ENCODE measurements around the gene SORL1. TPM values are rescaled to one million over a fixed set of nuclear protein-coding genes. Genes with fewer than 3 reads are reported as not detected.
A peak's percentile ranks its signal among the peaks of the same experiment; 100 is the strongest.

The SORL1 gene
- total RNA-seq, 1 experiment from 2014 or later, result 68.3 TPM

- Histone ChIP-seq H2BK20ac (ENCODE audit: low read depth, low read length, poor library complexity, severe bottlenecking) (no peak overlapping the region), H2BK120ac (ENCODE audit: low read depth, low read length, poor library complexity, severe bottlenecking) (no peak overlapping the region), H3K4me2 (ENCODE audit: insufficient read depth, insufficient read length, low read length) (peak overlapping the region; percentile 53), H4K8ac (replicated peaks; ENCODE audit: insufficient read length, low read depth, low read length) (no peak overlapping the region), H3K9ac (ENCODE audit: extremely low read depth, insufficient read length, low read length) (peak overlapping the region; percentile 2), H3K14ac (ENCODE audit: insufficient read depth, low read length) (no peak overlapping the region), H3K9me3 (ENCODE audit: control insufficient read depth, low read depth, low read length) (no peaks in the 10 kb centered on the region), H3K4ac (ENCODE audit: low read depth, low read length) (no peak overlapping the region), H2BK5ac (ENCODE audit: insufficient read length, low read length) (no peak overlapping the region), H2AK5ac (ENCODE audit: insufficient read length, low read length) (no peak overlapping the region), H3K27me3 (ENCODE audit: insufficient read depth, low read length) (no peaks in the 10 kb centered on the region), H2AFZ (ENCODE audit: low read length) (peak overlapping the region; percentile 6), H4K20me1 (ENCODE audit: control insufficient read depth, insufficient read depth, insufficient read length) (no peaks in the 10 kb centered on the region), H3T11ph (ENCODE audit: low read length) (no peak overlapping the region), H4K5ac (ENCODE audit: insufficient read length, low read depth, low read length) (no peak overlapping the region), H3K27ac (ENCODE audit: insufficient read length, low read depth, low read length) (no peak overlapping the region), H2BK12ac (ENCODE audit: insufficient read length, low read depth, low read length) (no peak overlapping the region), H3K79me1 (ENCODE audit: insufficient read depth, low read depth, low read length, poor library complexity, severe bottlenecking) (no peaks in the 10 kb centered on the region), H3K4me1 (ENCODE audit: insufficient read depth, low read length) (peaks cover 5% of the 10 kb centered on the region; the same call in 1 of the 2 replicates), H4K91ac (ENCODE audit: insufficient read length, low read depth, low read length) (no peak overlapping the region), H3K23me2 (ENCODE audit: insufficient read length, low read depth, low read length, poor library complexity, severe bottlenecking) (peaks cover 5% of the 10 kb centered on the region), H2BK15ac (ENCODE audit: low read depth, low read length) (no peak overlapping the region), H3K56ac (ENCODE audit: insufficient read length, low read depth, low read length) (no peak overlapping the region), H3K18ac (ENCODE audit: insufficient read length, low read depth, low read length) (no peak overlapping the region), H3K23ac (ENCODE audit: insufficient read length, low read depth, low read length) (no peak overlapping the region), H3K79me2 (ENCODE audit: insufficient read depth, low read length) (no peaks in the 10 kb centered on the region; the same call in 1 of the 2 replicates)
- TF ChIP-seq, protein P1, sequence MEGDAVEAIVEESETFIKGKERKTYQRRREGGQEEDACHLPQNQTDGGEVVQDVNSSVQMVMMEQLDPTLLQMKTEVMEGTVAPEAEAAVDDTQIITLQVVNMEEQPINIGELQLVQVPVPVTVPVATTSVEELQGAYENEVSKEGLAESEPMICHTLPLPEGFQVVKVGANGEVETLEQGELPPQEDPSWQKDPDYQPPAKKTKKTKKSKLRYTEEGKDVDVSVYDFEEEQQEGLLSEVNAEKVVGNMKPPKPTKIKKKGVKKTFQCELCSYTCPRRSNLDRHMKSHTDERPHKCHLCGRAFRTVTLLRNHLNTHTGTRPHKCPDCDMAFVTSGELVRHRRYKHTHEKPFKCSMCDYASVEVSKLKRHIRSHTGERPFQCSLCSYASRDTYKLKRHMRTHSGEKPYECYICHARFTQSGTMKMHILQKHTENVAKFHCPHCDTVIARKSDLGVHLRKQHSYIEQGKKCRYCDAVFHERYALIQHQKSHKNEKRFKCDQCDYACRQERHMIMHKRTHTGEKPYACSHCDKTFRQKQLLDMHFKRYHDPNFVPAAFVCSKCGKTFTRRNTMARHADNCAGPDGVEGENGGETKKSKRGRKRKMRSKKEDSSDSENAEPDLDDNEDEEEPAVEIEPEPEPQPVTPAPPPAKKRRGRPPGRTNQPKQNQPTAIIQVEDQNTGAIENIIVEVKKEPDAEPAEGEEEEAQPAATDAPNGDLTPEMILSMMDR (conservative IDR thresholded peaks at IDR 0.05), result no peak
- WGBS (ENCODE audit: extremely low coverage, insufficient read length, low lambda C conversion rate), result no CpG with 5 or more reads among the region's 48 CpGs
- peak; percentile 63 for DNase-seq
- peak overlapping the region; percentile 53 to 69 for H3K4me3 Mint-ChIP-seq
- H3K27ac Mint-ChIP-seq, result no peak overlapping the region
- H3K36me3 Mint-ChIP-seq (ENCODE audit: insufficient read depth in 1 of 3, low read depth in 3 of 3), result peaks cover 6 to 17% (median 8%) of the 10 kb centered on the region in 3 experiments
- H3K9me3 Mint-ChIP-seq, result peaks cover 9 to 10% of the 10 kb centered on the region in 2 experiments
- H3K4me1 Mint-ChIP-seq, result peaks cover 14 to 25% of the 10 kb centered on the region in 2 experiments
- H3K27me3 Mint-ChIP-seq (ENCODE audit: low read depth), result peaks cover 24% of the 10 kb centered on the region
Measured at GRCh38 chr11:121426476-121427399, 25.4 kb upstream of the SORL1 start.

All from H9 (cell line).